Measurements from ENCODE around the gene TOX2. TPM values are rescaled to one million over a fixed set of nuclear protein-coding genes. Genes with fewer than 3 reads are reported as not detected.

TOX2 gene
- total RNA-seq, 1 experiment from 2014 or later = 117 TPM

DNA sequence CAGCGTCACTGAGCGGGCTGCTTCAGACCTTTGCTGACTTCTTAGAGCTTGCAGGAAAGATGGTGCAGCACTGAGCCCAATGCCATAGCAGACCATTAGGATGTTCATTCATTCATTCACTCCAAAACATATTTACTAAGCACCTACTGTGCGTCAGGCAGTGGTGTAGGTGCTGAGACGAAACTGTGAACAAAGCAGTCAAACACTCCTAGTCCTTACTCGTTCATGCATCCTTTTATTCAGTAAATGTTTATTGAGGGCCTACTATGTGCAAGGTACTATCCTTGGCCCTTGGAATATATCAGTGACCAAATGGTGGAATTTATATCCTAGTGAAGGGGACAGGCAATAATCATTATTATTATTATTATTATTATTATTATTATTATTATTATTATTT lies 76.6 kb downstream of the TOX2 start:
- TF ChIP-seq, protein P1, sequence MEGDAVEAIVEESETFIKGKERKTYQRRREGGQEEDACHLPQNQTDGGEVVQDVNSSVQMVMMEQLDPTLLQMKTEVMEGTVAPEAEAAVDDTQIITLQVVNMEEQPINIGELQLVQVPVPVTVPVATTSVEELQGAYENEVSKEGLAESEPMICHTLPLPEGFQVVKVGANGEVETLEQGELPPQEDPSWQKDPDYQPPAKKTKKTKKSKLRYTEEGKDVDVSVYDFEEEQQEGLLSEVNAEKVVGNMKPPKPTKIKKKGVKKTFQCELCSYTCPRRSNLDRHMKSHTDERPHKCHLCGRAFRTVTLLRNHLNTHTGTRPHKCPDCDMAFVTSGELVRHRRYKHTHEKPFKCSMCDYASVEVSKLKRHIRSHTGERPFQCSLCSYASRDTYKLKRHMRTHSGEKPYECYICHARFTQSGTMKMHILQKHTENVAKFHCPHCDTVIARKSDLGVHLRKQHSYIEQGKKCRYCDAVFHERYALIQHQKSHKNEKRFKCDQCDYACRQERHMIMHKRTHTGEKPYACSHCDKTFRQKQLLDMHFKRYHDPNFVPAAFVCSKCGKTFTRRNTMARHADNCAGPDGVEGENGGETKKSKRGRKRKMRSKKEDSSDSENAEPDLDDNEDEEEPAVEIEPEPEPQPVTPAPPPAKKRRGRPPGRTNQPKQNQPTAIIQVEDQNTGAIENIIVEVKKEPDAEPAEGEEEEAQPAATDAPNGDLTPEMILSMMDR (conservative IDR thresholded peaks at IDR 0.05; ENCODE audit: low read depth, low read length) = no peak
- no peak for TF ChIP-seq EZH2 (IDR thresholded peaks at IDR 0.05; ENCODE audit: borderline replicate concordance, low read depth, low read length, poor library complexity, severe bottlenecking)
- ChIA-PET POLR2A (ENCODE audit: low non-redundant PET) (no interaction called here), CTCF (no interaction called here)
- Histone ChIP-seq H3K4me1 (ENCODE audit: insufficient read depth, low read length, poor library complexity, severe bottlenecking) (peaks cover 19% of the 10 kb centered on the region), H3K9me3 (ENCODE audit: low read depth, low read length, poor library complexity, severe bottlenecking) (no peaks in the 10 kb centered on the region), H3K36me3 (ENCODE audit: insufficient read depth, low read length, poor library complexity, severe bottlenecking) (no peaks in the 10 kb centered on the region), H3K4me3 (ENCODE audit: low read depth, low read length, poor library complexity, severe bottlenecking) (no peak overlapping the region), H3K27ac (ENCODE audit: low read depth, low read length, poor library complexity, severe bottlenecking) (no peak overlapping the region), H3K27me3 (replicated peaks; ENCODE audit: insufficient read depth, low read depth, low read length, poor library complexity) (no peaks in the 10 kb centered on the region)
- intact Hi-C loops (cut with micrococcal nuclease; ENCODE audit: unreplicated experiment) = no loop called here
- no TSS peak for BruUV-seq (replicated peaks)
- DNase-seq (ENCODE audit: low spot score) = no peak

DNA sequence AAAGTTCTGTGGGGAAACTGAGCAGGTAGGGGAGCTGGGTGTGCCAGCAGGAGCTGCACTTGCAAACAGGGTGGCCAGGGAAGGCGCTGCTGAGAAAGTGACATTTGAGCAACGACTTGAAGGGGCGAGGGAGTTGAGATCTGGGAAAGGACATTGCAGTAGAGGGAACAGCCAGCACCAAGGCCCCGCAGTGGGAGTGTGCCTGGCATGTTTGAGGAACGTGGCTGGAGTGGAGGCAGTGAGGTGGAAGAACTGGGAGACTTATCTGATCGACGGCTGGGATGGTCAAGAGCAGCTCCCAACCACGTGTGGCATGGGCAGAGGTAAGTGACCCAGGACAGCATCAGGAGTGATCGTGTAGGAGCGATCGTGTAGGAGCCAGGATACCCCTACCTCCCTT lies 77.3 kb downstream of the TOX2 start:
- DNase-seq (ENCODE audit: low spot score) = no peak
- no peaks in the 10 kb centered on the region for H3K27me3 ChIP-seq (replicated peaks; ENCODE audit: insufficient read depth, low read depth, low read length, poor library complexity)
- H3K9me3 ChIP-seq (ENCODE audit: low read depth, low read length, poor library complexity, severe bottlenecking) = no peaks in the 10 kb centered on the region
- CTCF ChIA-PET = no interaction called here
- intact Hi-C loops (cut with micrococcal nuclease; ENCODE audit: unreplicated experiment) = no loop called here
- BruUV-seq (replicated peaks) = no TSS peak
- TF ChIP-seq EZH2 (IDR thresholded peaks at IDR 0.05; ENCODE audit: borderline replicate concordance, low read depth, low read length, poor library complexity, severe bottlenecking) = no peak
- TF ChIP-seq, protein P1 (conservative IDR thresholded peaks at IDR 0.05; ENCODE audit: low read depth, low read length) = no peak
- H3K27ac ChIP-seq (ENCODE audit: low read depth, low read length, poor library complexity, severe bottlenecking) = no peak overlapping the region
- POLR2A ChIA-PET (ENCODE audit: low non-redundant PET) = no interaction called here
- H3K4me3 ChIP-seq (ENCODE audit: low read depth, low read length, poor library complexity, severe bottlenecking) = no peak overlapping the region
- H3K36me3 ChIP-seq (ENCODE audit: insufficient read depth, low read length, poor library complexity, severe bottlenecking) = no peaks in the 10 kb centered on the region
- H3K4me1 ChIP-seq (ENCODE audit: insufficient read depth, low read length, poor library complexity, severe bottlenecking) = peaks cover 16% of the 10 kb centered on the region

DNA sequence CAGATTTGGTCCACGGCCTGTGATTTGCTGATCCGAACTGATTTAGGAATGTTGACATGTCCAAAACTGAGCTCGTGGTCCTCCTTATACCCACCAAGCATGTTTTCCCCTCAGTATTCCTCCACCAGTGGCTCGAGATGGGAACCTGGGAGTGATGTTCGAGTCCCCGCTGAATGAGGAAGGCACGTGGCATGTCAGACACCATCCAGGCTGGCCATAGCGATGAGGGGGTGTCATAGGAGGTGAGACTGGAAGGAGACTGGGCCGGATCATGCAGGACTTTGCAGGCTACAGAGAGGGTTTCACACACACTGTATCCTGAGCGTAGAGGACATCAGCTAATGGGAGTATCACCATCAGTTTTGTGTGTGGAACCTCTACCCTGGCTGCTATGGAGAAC lies 78.2 kb downstream of the TOX2 start:
- ChIA-PET POLR2A (ENCODE audit: low non-redundant PET) (interaction anchor here (1.3 kb wide), 1 partner anchor 23 kb away, joined by 3 read pairs; no protein-coding TSS in a partner anchor), CTCF (no interaction called here)
- H3K27me3 ChIP-seq (replicated peaks; ENCODE audit: insufficient read depth, low read depth, low read length, poor library complexity) = no peaks in the 10 kb centered on the region

More for the DNA sequence above, 78.2 kb downstream of the TOX2 start:
- Histone ChIP-seq H3K4me1 (ENCODE audit: insufficient read depth, low read length, poor library complexity, severe bottlenecking) (peaks cover 7% of the 10 kb centered on the region), H3K27ac (ENCODE audit: low read depth, low read length, poor library complexity, severe bottlenecking) (no peak overlapping the region), H3K9me3 (ENCODE audit: low read depth, low read length, poor library complexity, severe bottlenecking) (no peaks in the 10 kb centered on the region), H3K36me3 (ENCODE audit: insufficient read depth, low read length, poor library complexity, severe bottlenecking) (no peaks in the 10 kb centered on the region), H3K4me3 (ENCODE audit: low read depth, low read length, poor library complexity, severe bottlenecking) (no peak overlapping the region)
- no TSS peak for BruUV-seq (replicated peaks)
- DNase-seq (ENCODE audit: low spot score) = no peak
- no peak for TF ChIP-seq EZH2 (IDR thresholded peaks at IDR 0.05; ENCODE audit: borderline replicate concordance, low read depth, low read length, poor library complexity, severe bottlenecking)
- TF ChIP-seq, protein P1 (conservative IDR thresholded peaks at IDR 0.05; ENCODE audit: low read depth, low read length) = no peak
- intact Hi-C loops (cut with micrococcal nuclease; ENCODE audit: unreplicated experiment) = no loop called here

Data from A673 (cell line).